Gastroesophageal sphincter (tissue), 4 donors: ENCODE results near the gene DHDDS. TPM values are rescaled to one million over a fixed set of nuclear protein-coding genes. Genes with fewer than 3 reads are reported as not detected.

Experiments used
- ATAC-seq: fragments of 150-250 bp; one replicate; pipeline ENCODE4 v1.9.1; 2016; ENCODE audit warnings: mild to moderate bottlenecking, moderate library complexity
- H3K27ac ChIP-seq, 4 donors: fragments of 200-600 bp; sonication (generic) in 3 of 4; 1 replicate in 3 of 4; 2 replicates in 1 of 4; pipeline ENCODE4 v1.5.1; 2016 to 2019
- H3K27me3 ChIP-seq: fragments of 200-600 bp; sonication (generic); one replicate; pipeline ENCODE4 v1.5.1; 2019
- H3K36me3 ChIP-seq, 2 donors: fragments of 200-600 bp; sonication (generic); one replicate each; pipeline ENCODE4 v1.5.1; 2019; ENCODE audit warnings: control low read depth in 1 of 2
- H3K4me1 ChIP-seq, 3 donors: fragments of 200-600 bp; sonication (generic); 1 replicate in 2 of 3; 2 replicates in 1 of 3; pipeline ENCODE4 v1.5.1; 2016 to 2019; ENCODE audit warnings: control low read depth in 2 of 3
- H3K4me3 ChIP-seq, 2 donors: fragments of 200-600 bp; sonication (generic); one replicate each; pipeline ENCODE4 v1.5.1; 2019; ENCODE audit warnings: mild to moderate bottlenecking in 1 of 2, moderate library complexity in 1 of 2
- H3K9me3 ChIP-seq, 3 donors: fragments of 200-600 bp; sonication (generic); one replicate each; pipeline ENCODE4 v1.5.1; 2017 to 2019; ENCODE audit warnings: control low read depth in 2 of 3
- CTCF ChIP-seq, 4 experiments: fragments of 200-600 bp in 2 of 4; fragments of 450-650 bp in 2 of 4; sonication (generic) in 1 of 4; IDR thresholded peaks; one replicate each; pipeline ENCODE4 v1.5.1; 2017 to 2019; ENCODE audit warnings: antibody characterized with exemption in 4 of 4, mild to moderate bottlenecking in 2 of 4, moderate library complexity in 2 of 4
- EP300 ChIP-seq: sonication (generic); formaldehyde crosslinking; IDR thresholded peaks from one replicate; pipeline ENCODE4 v1.6.1; 2017; ENCODE audit warnings: antibody characterized with exemption, mild to moderate bottlenecking
- POLR2A ChIP-seq, 2 donors: fragments of 450-650 bp; IDR thresholded peaks; one replicate each; pipeline ENCODE4 v1.6.1; 2017; ENCODE audit warnings: antibody characterized with exemption in 2 of 2, mild to moderate bottlenecking in 2 of 2, moderate library complexity in 1 of 2
- POLR2AphosphoS5 ChIP-seq: sonication (generic); formaldehyde crosslinking; IDR thresholded peaks from one replicate; pipeline ENCODE4 v1.6.1; 2017; ENCODE audit warnings: antibody characterized with exemption
- WGBS, 2 donors: methylation state at CpG; one replicate each; pipeline ENCODE4 v1.1.5; 2018; ENCODE audit warnings: low coverage in 1 of 2; 5-methylcytosine and 5-hydroxymethylcytosine counted together
- total RNA-seq, 4 donors: library from RNA; depleted of rRNA; stranded (reverse); fragments of >200 nt; gene quantifications; one replicate each; pipeline ENCODE4 v1.1.0, GENCODE V29; 2016

DHDDS gene
- total RNA-seq, 4 donors from 2014 or later, result 23.6 to 36.4 (median 31.7) TPM

- TF ChIP-seq POLR2A (IDR thresholded peaks at IDR 0.05), result no peak
- no peak for TF ChIP-seq EP300
- TF ChIP-seq CTCF (IDR thresholded peaks at IDR 0.05), result no peak
- no peak for TF ChIP-seq POLR2AphosphoS5
- Histone ChIP-seq H3K4me1 (no peaks in the 10 kb centered on the region), H3K27ac (no peak overlapping the region), H3K9me3 (peaks cover 0 to 4% (median 0%) of the 10 kb centered on the region in 3 donors), H3K4me3 (no peak overlapping the region), H3K27me3 (peaks cover 69% of the 10 kb centered on the region), H3K36me3 (no peaks in the 10 kb centered on the region)
- 1% methylated on average over 9 of the region's 16 CpGs; no CpG with 5 or more reads in 1 of the 2 donors for WGBS, 2 donors
- ATAC-seq, result no peak
These were observed 22.8 kb upstream of the DHDDS start for GRCh38 chr1:26409191-26409807.

GRCh38 chr1:26410706-26411623 lies 21.2 kb upstream of the DHDDS start, which contains the start of gene LIN28A:
LIN28A (plus strand) TSS chr1:26410817; CDS start chr1:26410892, 75 bp downstream.
- 4 to 5% methylated on average over 4 of the region's 70 CpGs for WGBS, 2 donors
- H3K4me1 ChIP-seq, result no peaks in the 10 kb centered on the region

GRCh38 chr1:26411624-26412074 lies 20.5 kb upstream of the DHDDS start:
- no peaks in the 10 kb centered on the region for H3K4me1 ChIP-seq
- H3K27me3 ChIP-seq, result peaks cover 80% of the 10 kb centered on the region
- H3K9me3 ChIP-seq, result peaks cover 0 to 4% (median 0%) of the 10 kb centered on the region in 3 donors
- H3K36me3 ChIP-seq, result no peaks in the 10 kb centered on the region
- WGBS, 2 donors, result 30% methylated on average over 6 of the region's 20 CpGs; no CpG with 5 or more reads in 1 of the 2 donors
- no peak overlapping the region for H3K27ac ChIP-seq
- ATAC-seq, result no peak
- no peak for TF ChIP-seq CTCF (IDR thresholded peaks at IDR 0.05)
- H3K4me3 ChIP-seq, result no peak overlapping the region

More at GRCh38 chr1:26410706-26411623, 21.2 kb upstream of the DHDDS start, which contains the start of gene LIN28A:
- Histone ChIP-seq H3K4me3 (no peak within 1 kb of the TSS), H3K9me3 (peaks cover 0 to 4% (median 0%) of the 10 kb centered on the region in 3 donors), H3K36me3 (no peaks in the 10 kb centered on the region), H3K27me3 (peaks cover 73% of the 10 kb centered on the region), H3K27ac (no peak within 1 kb of the TSS)
- ATAC-seq, result no peak
- no peak for TF ChIP-seq EP300
- no peak for TF ChIP-seq POLR2A (IDR thresholded peaks at IDR 0.05)
- TF ChIP-seq POLR2AphosphoS5, result no peak
- TF ChIP-seq CTCF (IDR thresholded peaks at IDR 0.05), result no peak

- H3K27ac ChIP-seq, result no peak overlapping the region
- no peaks in the 10 kb centered on the region for H3K36me3 ChIP-seq
- H3K4me1 ChIP-seq, result no peaks in the 10 kb centered on the region
- peaks cover 0 to 4% (median 0%) of the 10 kb centered on the region in 3 donors for H3K9me3 ChIP-seq
- TF ChIP-seq CTCF (IDR thresholded peaks at IDR 0.05) (no peak), POLR2A (IDR thresholded peaks at IDR 0.05) (no peak), EP300 (no peak), POLR2AphosphoS5 (no peak)
- no peak for ATAC-seq
- H3K4me3 ChIP-seq, result no peak overlapping the region
- WGBS, 2 donors, result 4 to 7% methylated on average over 4 to 6 of the region's 9 CpGs
- peaks cover 86% of the 10 kb centered on the region for H3K27me3 ChIP-seq
These were observed 19.8 kb upstream of the DHDDS start for GRCh38 chr1:26412180-26412840.
